HG03520 (cell line): ENCODE data around the gene OR4K17.
"Not testable (repeated sequence)": the region's sequence is repeated elsewhere in the genome, so short reads cannot be mapped to it uniquely, and the experiment has no call there.

Experiments
- ATAC-seq: cut with Tn5 transposase; IDR thresholded peaks from one replicate; pipeline ENCODE4 v1.9.1; 2021; ENCODE audit warnings: mild to moderate bottlenecking, moderate library complexity; ENCODE audit not compliant: unreplicated experiment

The OR4K17 gene

GRCh38 chr14:20110438-20110837 lies at the start of gene OR4K17:
OR4K17 (plus strand) TSS chr14:20110739; CDS start chr14:20117500, 6,761 bp downstream.
- ATAC-seq: no peak

- ATAC-seq: no peak
Measured at GRCh38 chr14:20092050-20092449, 18.5 kb upstream of the OR4K17 start.

- ATAC-seq: no peak
Measured at GRCh38 chr14:20093442-20093841, 17.1 kb upstream of the OR4K17 start.

- not testable (repeated sequence) for ATAC-seq
Measured at GRCh38 chr14:20098926-20099770, 11.4 kb upstream of the OR4K17 start.

GRCh38 chr14:20112321-20112720 lies 1.8 kb downstream of the OR4K17 start:
- no peak for ATAC-seq

GRCh38 chr14:20116748-20117147 lies 6.2 kb downstream of the OR4K17 start:
- no peak for ATAC-seq

- no peak for ATAC-seq
Measured at GRCh38 chr14:20118795-20119194, 8.3 kb downstream of the OR4K17 start.

- ATAC-seq: no peak
Measured at GRCh38 chr14:20138520-20138919, 28.0 kb downstream of the OR4K17 start, which contains the start of gene OR4N5. OR4N5 (plus strand) TSS chr14:20138820; CDS start chr14:20143736, 4,916 bp downstream.

- no peak for ATAC-seq
Measured at GRCh38 chr14:20143911-20144310, 33.4 kb downstream of the OR4K17 start.

GRCh38 chr14:20144820-20145219 lies 34.3 kb downstream of the OR4K17 start:
- ATAC-seq: no peak

- no peak for ATAC-seq
Measured at GRCh38 chr14:20164462-20164861, 53.9 kb downstream of the OR4K17 start.

GRCh38 chr14:20167091-20167490 lies 56.6 kb downstream of the OR4K17 start:
- no peak for ATAC-seq

- ATAC-seq: not testable (repeated sequence)
Measured at GRCh38 chr14:20169852-20170251, 59.3 kb downstream of the OR4K17 start.
